ENCODE measurements around the gene C10orf90.

Gene C10orf90

DNA sequence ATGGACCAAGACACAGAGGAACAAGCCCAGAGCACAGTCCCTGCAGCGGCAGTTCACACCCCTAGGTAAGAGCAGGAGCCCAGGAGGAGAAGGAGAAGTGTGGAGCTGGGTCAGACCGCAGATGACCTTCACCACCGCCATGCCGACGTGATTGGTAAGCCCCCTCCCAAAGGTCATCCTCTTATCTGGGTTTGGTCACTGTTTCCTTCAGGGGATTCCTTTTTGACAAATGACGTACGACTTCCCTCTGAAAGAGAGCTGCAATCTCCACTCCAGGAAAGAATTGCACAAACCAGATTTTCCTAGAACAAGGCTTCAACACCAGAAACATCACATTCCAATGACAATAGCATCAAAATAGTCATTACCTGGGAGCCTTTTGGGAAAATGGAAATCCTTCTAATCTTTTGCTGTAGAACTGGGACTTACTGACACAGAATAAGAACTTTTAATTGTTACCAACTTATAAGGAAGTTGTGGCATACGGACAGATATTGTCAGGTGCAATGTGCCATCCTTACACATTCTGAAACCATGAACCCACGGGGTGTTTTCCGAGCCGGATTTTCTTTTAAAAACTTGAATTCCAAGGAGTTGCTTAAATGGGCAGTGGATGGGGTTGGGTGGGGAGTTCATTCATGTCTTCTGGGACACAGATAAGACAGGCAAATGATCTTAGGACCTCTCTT lies 261.4 kb downstream of the C10orf90 start:
- no peak overlapping the region for H3K27ac ChIP-seq (ENCODE audit: low read depth, low read length)
- no peaks in the 10 kb centered on the region for H3K9me3 ChIP-seq (ENCODE audit: control insufficient read depth, insufficient read depth, low read length)
- H3K27me3 ChIP-seq (ENCODE audit: control insufficient read depth, low read length) = no peaks in the 10 kb centered on the region
- H3K79me2 ChIP-seq (ENCODE audit: control insufficient read depth, low read length) = no peaks in the 10 kb centered on the region
- no peaks in the 10 kb centered on the region for H4K20me1 ChIP-seq (ENCODE audit: control insufficient read depth, insufficient read depth, low read depth, low read length)
- H3K4me2 ChIP-seq (ENCODE audit: low read length) = no peak overlapping the region
- no peaks in the 10 kb centered on the region for H3F3A ChIP-seq (ENCODE audit: control insufficient read depth, insufficient read depth)
- TF ChIP-seq EZH2phosphoT487 (IDR thresholded peaks at IDR 0.05; ENCODE audit: borderline replicate concordance, low read length) = no peak
- TF ChIP-seq, protein P1, sequence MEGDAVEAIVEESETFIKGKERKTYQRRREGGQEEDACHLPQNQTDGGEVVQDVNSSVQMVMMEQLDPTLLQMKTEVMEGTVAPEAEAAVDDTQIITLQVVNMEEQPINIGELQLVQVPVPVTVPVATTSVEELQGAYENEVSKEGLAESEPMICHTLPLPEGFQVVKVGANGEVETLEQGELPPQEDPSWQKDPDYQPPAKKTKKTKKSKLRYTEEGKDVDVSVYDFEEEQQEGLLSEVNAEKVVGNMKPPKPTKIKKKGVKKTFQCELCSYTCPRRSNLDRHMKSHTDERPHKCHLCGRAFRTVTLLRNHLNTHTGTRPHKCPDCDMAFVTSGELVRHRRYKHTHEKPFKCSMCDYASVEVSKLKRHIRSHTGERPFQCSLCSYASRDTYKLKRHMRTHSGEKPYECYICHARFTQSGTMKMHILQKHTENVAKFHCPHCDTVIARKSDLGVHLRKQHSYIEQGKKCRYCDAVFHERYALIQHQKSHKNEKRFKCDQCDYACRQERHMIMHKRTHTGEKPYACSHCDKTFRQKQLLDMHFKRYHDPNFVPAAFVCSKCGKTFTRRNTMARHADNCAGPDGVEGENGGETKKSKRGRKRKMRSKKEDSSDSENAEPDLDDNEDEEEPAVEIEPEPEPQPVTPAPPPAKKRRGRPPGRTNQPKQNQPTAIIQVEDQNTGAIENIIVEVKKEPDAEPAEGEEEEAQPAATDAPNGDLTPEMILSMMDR (IDR thresholded peaks at IDR 0.05; ENCODE audit: low read depth, low read length, poor library complexity, severe bottlenecking) = no peak
- no peak overlapping the region for H3K4me3 ChIP-seq (ENCODE audit: low read length)
- H3K36me3 ChIP-seq (ENCODE audit: control insufficient read depth, low read length) = no peaks in the 10 kb centered on the region
- no peaks in the 10 kb centered on the region for H3K9me2 ChIP-seq (replicated peaks; ENCODE audit: control insufficient read depth, low read length)
- no peaks in the 10 kb centered on the region for H3K4me1 ChIP-seq (ENCODE audit: control insufficient read depth, low read length)

DNA sequence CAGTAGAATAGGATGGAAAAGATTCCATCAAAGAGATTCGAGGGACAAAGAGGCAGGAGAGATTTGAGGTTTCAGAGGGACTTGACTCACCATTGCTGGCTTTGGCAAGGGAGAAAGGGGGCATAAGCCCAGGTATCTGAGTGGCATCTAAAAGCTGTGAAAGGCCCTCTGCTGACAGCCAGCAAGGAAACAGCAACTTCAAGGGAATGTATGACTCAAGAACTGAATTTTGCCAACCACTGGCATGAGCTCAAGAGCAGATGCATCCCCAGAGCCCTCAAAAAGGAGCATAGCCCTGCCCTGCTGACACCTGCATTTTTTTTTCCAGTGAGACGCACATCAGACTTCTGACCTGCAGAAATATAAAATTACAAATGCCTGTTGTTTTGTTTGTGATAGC lies 262.7 kb downstream of the C10orf90 start:
- Histone ChIP-seq H3K9me3 (ENCODE audit: control insufficient read depth, insufficient read depth, low read length) (no peaks in the 10 kb centered on the region), H3K36me3 (ENCODE audit: control insufficient read depth, low read length) (no peaks in the 10 kb centered on the region), H3F3A (ENCODE audit: control insufficient read depth, insufficient read depth) (no peaks in the 10 kb centered on the region), H3K27me3 (ENCODE audit: control insufficient read depth, low read length) (no peaks in the 10 kb centered on the region), H3K4me3 (ENCODE audit: low read length) (no peak overlapping the region), H3K4me2 (ENCODE audit: low read length) (no peak overlapping the region), H3K79me2 (ENCODE audit: control insufficient read depth, low read length) (no peaks in the 10 kb centered on the region), H3K4me1 (ENCODE audit: control insufficient read depth, low read length) (no peaks in the 10 kb centered on the region), H3K9me2 (replicated peaks; ENCODE audit: control insufficient read depth, low read length) (no peaks in the 10 kb centered on the region), H3K27ac (ENCODE audit: low read depth, low read length) (no peak overlapping the region), H4K20me1 (ENCODE audit: control insufficient read depth, insufficient read depth, low read depth, low read length) (no peaks in the 10 kb centered on the region)
- no peak for TF ChIP-seq EZH2phosphoT487 (IDR thresholded peaks at IDR 0.05; ENCODE audit: borderline replicate concordance, low read length)
- TF ChIP-seq, protein P1 (IDR thresholded peaks at IDR 0.05; ENCODE audit: low read depth, low read length, poor library complexity, severe bottlenecking) = no peak

DNA sequence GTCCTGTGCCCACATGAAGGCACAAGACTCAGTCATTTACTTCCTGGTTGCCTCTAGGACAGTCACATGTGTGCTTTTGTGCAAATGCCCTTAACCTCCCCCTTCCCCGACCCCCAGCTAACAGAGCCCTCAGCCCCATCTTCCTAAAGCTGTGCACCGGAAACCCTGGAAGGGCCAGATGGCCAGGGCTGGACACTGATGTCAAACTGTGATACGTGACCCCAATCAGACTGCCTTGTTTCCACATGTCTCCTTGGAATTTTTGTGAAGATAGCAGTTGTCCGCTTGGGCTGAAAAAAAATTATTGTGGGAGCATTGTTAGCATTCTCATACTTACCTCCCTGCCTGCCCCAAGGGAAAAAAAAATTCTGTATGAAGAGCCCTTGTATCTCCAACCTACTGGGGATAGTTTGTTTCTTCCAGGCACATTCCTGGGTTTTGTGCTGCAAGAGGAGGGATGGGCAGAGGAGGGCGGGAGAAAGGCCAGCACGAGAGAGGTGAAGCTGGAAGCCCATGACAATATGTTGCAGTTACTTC lies 265.2 kb downstream of the C10orf90 start:
- no peaks in the 10 kb centered on the region for H3K9me2 ChIP-seq (replicated peaks; ENCODE audit: control insufficient read depth, low read length)
- no peaks in the 10 kb centered on the region for H3K27me3 ChIP-seq (ENCODE audit: control insufficient read depth, low read length)
- no peak overlapping the region for H3K27ac ChIP-seq (ENCODE audit: low read depth, low read length)
- H3K9me3 ChIP-seq (ENCODE audit: control insufficient read depth, insufficient read depth, low read length) = no peaks in the 10 kb centered on the region
- no peak overlapping the region for H3K4me2 ChIP-seq (ENCODE audit: low read length)
- TF ChIP-seq EZH2phosphoT487 (IDR thresholded peaks at IDR 0.05; ENCODE audit: borderline replicate concordance, low read length) = no peak
- TF ChIP-seq, protein P1 (IDR thresholded peaks at IDR 0.05; ENCODE audit: low read depth, low read length, poor library complexity, severe bottlenecking) = no peak
- no peaks in the 10 kb centered on the region for H3K36me3 ChIP-seq (ENCODE audit: control insufficient read depth, low read length)
- H4K20me1 ChIP-seq (ENCODE audit: control insufficient read depth, insufficient read depth, low read depth, low read length) = no peaks in the 10 kb centered on the region
- no peak overlapping the region for H3K4me3 ChIP-seq (ENCODE audit: low read length)
- H3K4me1 ChIP-seq (ENCODE audit: control insufficient read depth, low read length) = no peaks in the 10 kb centered on the region
- H3K79me2 ChIP-seq (ENCODE audit: control insufficient read depth, low read length) = no peaks in the 10 kb centered on the region
- no peaks in the 10 kb centered on the region for H3F3A ChIP-seq (ENCODE audit: control insufficient read depth, insufficient read depth)

Measured in DOHH2 (cell line).